Measurements from ENCODE around the gene PSMC1. TPM values are rescaled to one million over a fixed set of nuclear protein-coding genes. Genes with fewer than 3 reads are reported as not detected.

PSMC1 gene
- total and polyA plus RNA-seq, 4 donors = 47.3 to 89.9 (median 84.8) TPM

DNA sequence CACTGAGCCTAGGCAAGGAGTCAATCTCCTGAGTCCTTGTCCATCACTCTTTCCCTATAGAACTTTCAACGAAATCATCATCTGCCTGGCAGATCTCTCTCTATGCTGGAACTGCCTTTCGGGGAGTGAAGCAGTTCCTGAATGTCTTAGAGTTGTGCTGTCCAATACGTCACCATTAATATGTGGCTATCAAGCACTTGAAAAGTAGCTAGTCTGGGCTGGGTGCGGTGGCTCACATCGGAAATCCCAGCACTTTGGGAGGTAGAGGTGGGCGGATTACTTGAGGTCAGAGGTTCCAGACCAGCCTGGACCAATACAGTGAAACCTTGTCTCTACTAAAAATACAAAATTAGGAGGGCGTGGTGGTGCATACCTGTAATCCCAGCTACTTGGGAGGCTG, 40.3 kb downstream of the PSMC1 start:
- Histone ChIP-seq H3K9me3 (ENCODE audit: control insufficient read depth in 4 of 4, low read length in 3 of 4) (no peaks in the 10 kb centered on the region), H3K27ac (ENCODE audit: low read depth in 1 of 2, low read length in 2 of 2) (no peak overlapping the region), H3K4me3 (ENCODE audit: low read depth in 1 of 3, low read length in 3 of 3) (no peak overlapping the region), H3K27me3 (ENCODE audit: control insufficient read depth in 4 of 4, insufficient read depth in 4 of 4, low read length in 3 of 4) (no peaks in the 10 kb centered on the region), H3K36me3 (ENCODE audit: control insufficient read depth in 4 of 4, insufficient read depth in 3 of 4, low read depth in 1 of 4, low read length in 3 of 4) (peaks cover 6 to 29% (median 23%) of the 10 kb centered on the region in 4 donors), H3K4me1 (ENCODE audit: control insufficient read depth in 4 of 4, insufficient read depth in 4 of 4, low read length in 3 of 4) (peaks cover 0 to under 1% (median 0%) of the 10 kb centered on the region in 4 donors), H3K9ac (ENCODE audit: low read depth in 1 of 2, low read length in 2 of 2) (no peak overlapping the region)
- WGBS = 95% methylated on average over 7 of the region's 7 CpGs
- no peak for TF ChIP-seq EGR1 (IDR thresholded peaks at IDR 0.05; ENCODE audit: low read depth in 2 of 2)
- no peak for TF ChIP-seq JUND (IDR thresholded peaks at IDR 0.05)
- no peak for TF ChIP-seq FOXA1 (IDR thresholded peaks at IDR 0.05)
- TF ChIP-seq RXRA (IDR thresholded peaks at IDR 0.05) = no peak
- TF ChIP-seq NR2F2 (IDR thresholded peaks at IDR 0.05) = no peak
- no peak for TF ChIP-seq GABPA (IDR thresholded peaks at IDR 0.05 in 1 of 2, conservative IDR thresholded peaks at IDR 0.05 in 1 of 2)
- TF ChIP-seq, protein P1, sequence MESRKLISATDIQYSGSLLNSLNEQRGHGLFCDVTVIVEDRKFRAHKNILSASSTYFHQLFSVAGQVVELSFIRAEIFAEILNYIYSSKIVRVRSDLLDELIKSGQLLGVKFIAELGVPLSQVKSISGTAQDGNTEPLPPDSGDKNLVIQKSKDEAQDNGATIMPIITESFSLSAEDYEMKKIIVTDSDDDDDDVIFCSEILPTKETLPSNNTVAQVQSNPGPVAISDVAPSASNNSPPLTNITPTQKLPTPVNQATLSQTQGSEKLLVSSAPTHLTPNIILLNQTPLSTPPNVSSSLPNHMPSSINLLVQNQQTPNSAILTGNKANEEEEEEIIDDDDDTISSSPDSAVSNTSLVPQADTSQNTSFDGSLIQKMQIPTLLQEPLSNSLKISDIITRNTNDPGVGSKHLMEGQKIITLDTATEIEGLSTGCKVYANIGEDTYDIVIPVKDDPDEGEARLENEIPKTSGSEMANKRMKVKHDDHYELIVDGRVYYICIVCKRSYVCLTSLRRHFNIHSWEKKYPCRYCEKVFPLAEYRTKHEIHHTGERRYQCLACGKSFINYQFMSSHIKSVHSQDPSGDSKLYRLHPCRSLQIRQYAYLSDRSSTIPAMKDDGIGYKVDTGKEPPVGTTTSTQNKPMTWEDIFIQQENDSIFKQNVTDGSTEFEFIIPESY (IDR thresholded peaks at IDR 0.05) = no peak
- TF ChIP-seq RAD21 (IDR thresholded peaks at IDR 0.05) = no peak
- TF ChIP-seq YY1 (IDR thresholded peaks at IDR 0.05) = no peak
- TF ChIP-seq, protein P2, sequence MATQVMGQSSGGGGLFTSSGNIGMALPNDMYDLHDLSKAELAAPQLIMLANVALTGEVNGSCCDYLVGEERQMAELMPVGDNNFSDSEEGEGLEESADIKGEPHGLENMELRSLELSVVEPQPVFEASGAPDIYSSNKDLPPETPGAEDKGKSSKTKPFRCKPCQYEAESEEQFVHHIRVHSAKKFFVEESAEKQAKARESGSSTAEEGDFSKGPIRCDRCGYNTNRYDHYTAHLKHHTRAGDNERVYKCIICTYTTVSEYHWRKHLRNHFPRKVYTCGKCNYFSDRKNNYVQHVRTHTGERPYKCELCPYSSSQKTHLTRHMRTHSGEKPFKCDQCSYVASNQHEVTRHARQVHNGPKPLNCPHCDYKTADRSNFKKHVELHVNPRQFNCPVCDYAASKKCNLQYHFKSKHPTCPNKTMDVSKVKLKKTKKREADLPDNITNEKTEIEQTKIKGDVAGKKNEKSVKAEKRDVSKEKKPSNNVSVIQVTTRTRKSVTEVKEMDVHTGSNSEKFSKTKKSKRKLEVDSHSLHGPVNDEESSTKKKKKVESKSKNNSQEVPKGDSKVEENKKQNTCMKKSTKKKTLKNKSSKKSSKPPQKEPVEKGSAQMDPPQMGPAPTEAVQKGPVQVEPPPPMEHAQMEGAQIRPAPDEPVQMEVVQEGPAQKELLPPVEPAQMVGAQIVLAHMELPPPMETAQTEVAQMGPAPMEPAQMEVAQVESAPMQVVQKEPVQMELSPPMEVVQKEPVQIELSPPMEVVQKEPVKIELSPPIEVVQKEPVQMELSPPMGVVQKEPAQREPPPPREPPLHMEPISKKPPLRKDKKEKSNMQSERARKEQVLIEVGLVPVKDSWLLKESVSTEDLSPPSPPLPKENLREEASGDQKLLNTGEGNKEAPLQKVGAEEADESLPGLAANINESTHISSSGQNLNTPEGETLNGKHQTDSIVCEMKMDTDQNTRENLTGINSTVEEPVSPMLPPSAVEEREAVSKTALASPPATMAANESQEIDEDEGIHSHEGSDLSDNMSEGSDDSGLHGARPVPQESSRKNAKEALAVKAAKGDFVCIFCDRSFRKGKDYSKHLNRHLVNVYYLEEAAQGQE (IDR thresholded peaks at IDR 0.05) = no peak
- no peak for TF ChIP-seq SP1 (IDR thresholded peaks at IDR 0.05)
- TF ChIP-seq, protein P3, sequence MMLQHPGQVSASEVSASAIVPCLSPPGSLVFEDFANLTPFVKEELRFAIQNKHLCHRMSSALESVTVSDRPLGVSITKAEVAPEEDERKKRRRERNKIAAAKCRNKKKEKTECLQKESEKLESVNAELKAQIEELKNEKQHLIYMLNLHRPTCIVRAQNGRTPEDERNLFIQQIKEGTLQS (IDR thresholded peaks at IDR 0.05) = no peak
- DNase-seq (ENCODE audit: low spot score) = no peak

DNA sequence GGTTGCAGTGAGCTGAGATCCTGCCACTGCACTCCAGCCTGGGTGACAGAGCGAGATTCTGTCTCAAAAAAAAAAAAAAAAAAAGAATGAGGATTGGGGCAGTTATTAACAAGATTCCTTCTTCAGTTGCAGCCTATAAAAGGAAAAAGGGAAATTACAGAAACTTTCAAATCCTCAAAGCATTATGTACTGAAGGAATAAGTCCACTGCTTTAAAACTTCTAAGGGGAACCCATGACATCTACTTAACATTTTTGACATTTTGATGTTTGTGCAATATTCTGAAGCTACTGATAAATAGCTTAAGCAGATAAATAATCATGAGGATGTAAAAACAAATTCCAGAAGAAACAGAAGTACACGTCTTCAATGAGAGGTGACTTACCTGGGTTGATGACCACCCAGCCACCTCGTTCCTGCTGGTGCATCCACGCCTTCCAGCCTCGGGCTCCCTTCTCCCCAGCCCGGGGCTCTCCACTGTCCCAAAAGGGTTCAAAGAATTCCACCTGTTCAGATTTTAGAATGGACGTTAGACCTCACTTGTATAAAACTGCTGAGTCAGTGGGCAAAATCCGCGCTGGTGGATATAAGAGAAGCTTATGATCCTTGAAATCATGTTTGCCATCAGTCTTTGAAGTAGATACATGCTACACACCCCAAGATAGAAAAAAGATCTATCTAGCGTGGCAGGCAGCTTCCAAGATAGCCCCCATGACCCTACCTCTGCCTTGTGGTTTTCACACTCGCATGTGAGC, 41.7 kb downstream of the PSMC1 start:
- Histone ChIP-seq H3K9me3 (ENCODE audit: control insufficient read depth in 4 of 4, low read length in 3 of 4) (no peaks in the 10 kb centered on the region), H3K9ac (ENCODE audit: low read depth in 1 of 2, low read length in 2 of 2) (no peak overlapping the region), H3K4me1 (ENCODE audit: control insufficient read depth in 4 of 4, insufficient read depth in 4 of 4, low read length in 3 of 4) (peaks cover 0 to 15% (median 10%) of the 10 kb centered on the region in 4 donors), H3K27ac (ENCODE audit: low read depth in 1 of 2, low read length in 2 of 2) (no peak overlapping the region), H3K36me3 (ENCODE audit: control insufficient read depth in 4 of 4, insufficient read depth in 3 of 4, low read depth in 1 of 4, low read length in 3 of 4) (peaks cover 3 to 20% (median 16%) of the 10 kb centered on the region in 4 donors), H3K4me3 (ENCODE audit: low read depth in 1 of 3, low read length in 3 of 3) (no peak overlapping the region), H3K27me3 (ENCODE audit: control insufficient read depth in 4 of 4, insufficient read depth in 4 of 4, low read length in 3 of 4) (no peaks in the 10 kb centered on the region)
- TF ChIP-seq, protein P2 (IDR thresholded peaks at IDR 0.05) = no peak
- TF ChIP-seq TAF1 (conservative IDR thresholded peaks at IDR 0.05) (no peak), SP1 (IDR thresholded peaks at IDR 0.05) (no peak)
- TF ChIP-seq, protein P4, sequence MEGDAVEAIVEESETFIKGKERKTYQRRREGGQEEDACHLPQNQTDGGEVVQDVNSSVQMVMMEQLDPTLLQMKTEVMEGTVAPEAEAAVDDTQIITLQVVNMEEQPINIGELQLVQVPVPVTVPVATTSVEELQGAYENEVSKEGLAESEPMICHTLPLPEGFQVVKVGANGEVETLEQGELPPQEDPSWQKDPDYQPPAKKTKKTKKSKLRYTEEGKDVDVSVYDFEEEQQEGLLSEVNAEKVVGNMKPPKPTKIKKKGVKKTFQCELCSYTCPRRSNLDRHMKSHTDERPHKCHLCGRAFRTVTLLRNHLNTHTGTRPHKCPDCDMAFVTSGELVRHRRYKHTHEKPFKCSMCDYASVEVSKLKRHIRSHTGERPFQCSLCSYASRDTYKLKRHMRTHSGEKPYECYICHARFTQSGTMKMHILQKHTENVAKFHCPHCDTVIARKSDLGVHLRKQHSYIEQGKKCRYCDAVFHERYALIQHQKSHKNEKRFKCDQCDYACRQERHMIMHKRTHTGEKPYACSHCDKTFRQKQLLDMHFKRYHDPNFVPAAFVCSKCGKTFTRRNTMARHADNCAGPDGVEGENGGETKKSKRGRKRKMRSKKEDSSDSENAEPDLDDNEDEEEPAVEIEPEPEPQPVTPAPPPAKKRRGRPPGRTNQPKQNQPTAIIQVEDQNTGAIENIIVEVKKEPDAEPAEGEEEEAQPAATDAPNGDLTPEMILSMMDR (IDR thresholded peaks at IDR 0.05; ENCODE audit: low read depth, low read length, missing input control) = no peak
- DNase-seq (ENCODE audit: low spot score) = no peak
- WGBS = 89% methylated on average over 11 of the region's 11 CpGs
